Transverse colon (tissue), 4 donors: Measurements from ENCODE around the gene KLF15.

Experiments used
- EP300 ChIP-seq: sonication (generic); formaldehyde crosslinking; IDR thresholded peaks from one replicate; pipeline ENCODE4 v1.6.1; 2017; ENCODE audit warnings: antibody characterized with exemption, low read depth
- POLR2A ChIP-seq: fragments of 450-650 bp; IDR thresholded peaks from one replicate; pipeline ENCODE4 v1.6.1; 2016; ENCODE audit warnings: antibody characterized with exemption, mild to moderate bottlenecking, moderate library complexity
- POLR2AphosphoS5 ChIP-seq, 3 donors: sonication (generic); formaldehyde crosslinking; IDR thresholded peaks; one replicate each; pipeline ENCODE4 v1.6.1; 2016; ENCODE audit warnings: antibody characterized with exemption in 3 of 3
- TF ChIP-seq, protein P1 (sequence below), 5 experiments: fragments of 200-600 bp in 3 of 5; fragments of 450-650 bp in 2 of 5; sonication (generic) in 3 of 5; IDR thresholded peaks; 1 replicate in 2 of 5; 2 replicates in 3 of 5; pipeline ENCODE4 v1.5.1; 2016 to 2017; ENCODE audit warnings: antibody characterized with exemption in 5 of 5, inconsistent platforms in 3 of 5, mild to moderate bottlenecking in 2 of 5, moderate library complexity in 1 of 5

DNA sequence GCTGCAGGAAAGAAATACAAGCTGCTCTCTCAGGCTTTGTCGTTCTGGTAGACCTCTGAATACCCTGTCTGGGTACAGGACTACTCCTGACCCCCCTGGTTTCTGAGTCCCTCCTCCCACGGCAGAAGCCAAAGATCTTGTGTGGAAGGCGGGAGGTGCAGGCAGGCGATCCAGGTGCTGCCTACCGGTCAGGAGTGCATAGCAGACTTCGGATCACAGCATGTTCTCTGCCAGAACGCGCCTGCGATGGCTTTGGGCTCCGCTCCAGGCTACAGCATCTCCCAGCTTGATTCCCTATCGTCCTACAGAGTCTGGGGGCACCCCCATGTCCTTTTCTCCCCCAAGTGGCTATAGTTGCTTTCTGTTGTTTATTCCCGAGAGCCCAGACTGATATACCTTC, 35.0 kb upstream of the KLF15 start:
- TF ChIP-seq, protein P1, sequence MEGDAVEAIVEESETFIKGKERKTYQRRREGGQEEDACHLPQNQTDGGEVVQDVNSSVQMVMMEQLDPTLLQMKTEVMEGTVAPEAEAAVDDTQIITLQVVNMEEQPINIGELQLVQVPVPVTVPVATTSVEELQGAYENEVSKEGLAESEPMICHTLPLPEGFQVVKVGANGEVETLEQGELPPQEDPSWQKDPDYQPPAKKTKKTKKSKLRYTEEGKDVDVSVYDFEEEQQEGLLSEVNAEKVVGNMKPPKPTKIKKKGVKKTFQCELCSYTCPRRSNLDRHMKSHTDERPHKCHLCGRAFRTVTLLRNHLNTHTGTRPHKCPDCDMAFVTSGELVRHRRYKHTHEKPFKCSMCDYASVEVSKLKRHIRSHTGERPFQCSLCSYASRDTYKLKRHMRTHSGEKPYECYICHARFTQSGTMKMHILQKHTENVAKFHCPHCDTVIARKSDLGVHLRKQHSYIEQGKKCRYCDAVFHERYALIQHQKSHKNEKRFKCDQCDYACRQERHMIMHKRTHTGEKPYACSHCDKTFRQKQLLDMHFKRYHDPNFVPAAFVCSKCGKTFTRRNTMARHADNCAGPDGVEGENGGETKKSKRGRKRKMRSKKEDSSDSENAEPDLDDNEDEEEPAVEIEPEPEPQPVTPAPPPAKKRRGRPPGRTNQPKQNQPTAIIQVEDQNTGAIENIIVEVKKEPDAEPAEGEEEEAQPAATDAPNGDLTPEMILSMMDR (IDR thresholded peaks at IDR 0.05), result no peak
- no peak for TF ChIP-seq POLR2A
- TF ChIP-seq EP300, result no peak
- TF ChIP-seq POLR2AphosphoS5 (IDR thresholded peaks at IDR 0.05), result no peak
